COLO668 (cell line): ENCODE data around the gene GSDMA.

Experiments used
- DNase-seq: peaks from one replicate; lab custom pipeline; 2025; ENCODE audit not compliant: unreplicated experiment; lab: John Stamatoyannopoulos, UW

Gene GSDMA

GRCh38 chr17:39954876-39955275 lies 7.9 kb upstream of the GSDMA start:
- DNase-seq = no peak

- no peak for DNase-seq
Observed at GRCh38 chr17:39955726-39956225, 7.0 kb upstream of the GSDMA start.

GRCh38 chr17:39960524-39961041 lies 2.2 kb upstream of the GSDMA start:
- no peak for DNase-seq

GRCh38 chr17:39963829-39964228 lies 1.0 kb downstream of the GSDMA start:
- DNase-seq = peak; percentile 44

- DNase-seq = no peak
Observed at GRCh38 chr17:39965017-39965699, 2.4 kb downstream of the GSDMA start.

- DNase-seq = peak; percentile 2
Observed at GRCh38 chr17:39966771-39967170, 4.0 kb downstream of the GSDMA start.

- DNase-seq = no peak
Observed at GRCh38 chr17:39968761-39969160, 6.0 kb downstream of the GSDMA start.

GRCh38 chr17:39969375-39969774 lies 6.6 kb downstream of the GSDMA start:
- no peak for DNase-seq

- no peak for DNase-seq
Observed at GRCh38 chr17:39970157-39970692, 7.4 kb downstream of the GSDMA start.

GRCh38 chr17:39971076-39971603 lies 8.3 kb downstream of the GSDMA start:
- DNase-seq = no peak

GRCh38 chr17:39972271-39972670 lies 9.5 kb downstream of the GSDMA start:
- no peak for DNase-seq

- no peak for DNase-seq
Observed at GRCh38 chr17:39973496-39973895, 10.7 kb downstream of the GSDMA start.

GRCh38 chr17:39974433-39974832 lies 11.6 kb downstream of the GSDMA start:
- DNase-seq = no peak

GRCh38 chr17:39975801-39976200 lies 13.0 kb downstream of the GSDMA start:
- no peak for DNase-seq

- DNase-seq = no peak
Observed at GRCh38 chr17:39979016-39979670, 16.3 kb downstream of the GSDMA start.

GRCh38 chr17:39979893-39980350 lies 17.1 kb downstream of the GSDMA start:
- peak; percentile 13 for DNase-seq

- peak; percentile 98 for DNase-seq
Observed at GRCh38 chr17:39980351-39981206, 17.8 kb downstream of the GSDMA start, which contains the start of gene PSMD3. Gene PSMD3, plus strand, starts transcription at chr17:39980807. Its CDS starts 164 bp downstream, at chr17:39980971.

- no peak for DNase-seq
Observed at GRCh38 chr17:39981207-39981741, 18.5 kb downstream of the GSDMA start.

- no peak for DNase-seq
Observed at GRCh38 chr17:39981766-39982375, 19.1 kb downstream of the GSDMA start.
